ENCODE results near the gene HIVEP3.

HIVEP3 gene

DNA sequence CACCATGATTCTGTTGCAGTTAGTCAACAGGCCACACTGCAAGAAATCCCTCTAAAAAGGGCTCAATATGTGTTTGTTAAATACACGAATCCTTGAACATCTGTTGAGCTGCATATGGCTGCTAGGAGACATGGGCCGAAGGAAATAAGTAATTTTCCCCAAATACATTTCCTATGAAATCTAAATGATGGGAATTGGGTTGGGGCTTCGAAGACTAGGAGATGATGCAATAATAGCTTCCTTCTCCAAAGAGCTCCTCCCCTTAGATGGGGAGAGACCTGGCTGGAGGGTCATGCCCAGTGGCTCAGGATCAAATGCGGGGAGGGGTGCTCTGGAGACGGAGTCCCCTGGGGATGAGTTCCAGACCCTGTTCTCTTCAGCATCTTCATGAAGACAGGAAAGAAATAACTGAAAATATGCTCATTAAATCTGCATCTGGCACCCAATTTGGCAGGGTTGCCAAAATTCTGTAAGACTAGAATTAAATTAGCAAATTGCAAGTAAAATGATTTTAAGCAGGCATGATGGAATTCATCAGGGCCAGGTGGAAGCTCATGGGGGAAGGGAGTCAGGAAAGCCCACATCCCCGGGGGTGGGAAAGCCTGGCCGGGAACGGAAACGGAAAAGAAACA, 269.2 kb downstream of the HIVEP3 start:
- Histone ChIP-seq H3K9ac (ENCODE audit: low read depth, low read length, poor library complexity, severe bottlenecking) (no peak overlapping the region), H3K4me3 (ENCODE audit: low read length, poor library complexity, severe bottlenecking) (no peak overlapping the region), H3K4me2 (ENCODE audit: low read depth, low read length, poor library complexity, severe bottlenecking) (no peak overlapping the region), H3K9me2 (replicated peaks; ENCODE audit: low read depth, low read length) (no peaks in the 10 kb centered on the region), H3K4me1 (ENCODE audit: insufficient read depth, low read length, poor library complexity, severe bottlenecking) (peaks cover 21% of the 10 kb centered on the region), H2AFZ (ENCODE audit: low read length) (no peak overlapping the region), H3F3A (ENCODE audit: low read depth) (no peaks in the 10 kb centered on the region), H3K79me2 (ENCODE audit: insufficient read depth, low read length) (no peaks in the 10 kb centered on the region), H3K27me3 (ENCODE audit: insufficient read depth, low read length, poor library complexity, severe bottlenecking) (no peaks in the 10 kb centered on the region), H4K20me1 (ENCODE audit: insufficient read depth, low read length, poor library complexity, severe bottlenecking) (no peaks in the 10 kb centered on the region), H3K9me3 (ENCODE audit: insufficient read depth, low read depth, low read length) (no peaks in the 10 kb centered on the region), H3K36me3 (ENCODE audit: insufficient read depth, low read length) (no peaks in the 10 kb centered on the region)
- TF ChIP-seq EZH2phosphoT487 (IDR thresholded peaks at IDR 0.05; ENCODE audit: borderline replicate concordance), result no peak
- TF ChIP-seq, protein P1, sequence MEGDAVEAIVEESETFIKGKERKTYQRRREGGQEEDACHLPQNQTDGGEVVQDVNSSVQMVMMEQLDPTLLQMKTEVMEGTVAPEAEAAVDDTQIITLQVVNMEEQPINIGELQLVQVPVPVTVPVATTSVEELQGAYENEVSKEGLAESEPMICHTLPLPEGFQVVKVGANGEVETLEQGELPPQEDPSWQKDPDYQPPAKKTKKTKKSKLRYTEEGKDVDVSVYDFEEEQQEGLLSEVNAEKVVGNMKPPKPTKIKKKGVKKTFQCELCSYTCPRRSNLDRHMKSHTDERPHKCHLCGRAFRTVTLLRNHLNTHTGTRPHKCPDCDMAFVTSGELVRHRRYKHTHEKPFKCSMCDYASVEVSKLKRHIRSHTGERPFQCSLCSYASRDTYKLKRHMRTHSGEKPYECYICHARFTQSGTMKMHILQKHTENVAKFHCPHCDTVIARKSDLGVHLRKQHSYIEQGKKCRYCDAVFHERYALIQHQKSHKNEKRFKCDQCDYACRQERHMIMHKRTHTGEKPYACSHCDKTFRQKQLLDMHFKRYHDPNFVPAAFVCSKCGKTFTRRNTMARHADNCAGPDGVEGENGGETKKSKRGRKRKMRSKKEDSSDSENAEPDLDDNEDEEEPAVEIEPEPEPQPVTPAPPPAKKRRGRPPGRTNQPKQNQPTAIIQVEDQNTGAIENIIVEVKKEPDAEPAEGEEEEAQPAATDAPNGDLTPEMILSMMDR (conservative IDR thresholded peaks at IDR 0.05; ENCODE audit: low read length), result no peak

DNA sequence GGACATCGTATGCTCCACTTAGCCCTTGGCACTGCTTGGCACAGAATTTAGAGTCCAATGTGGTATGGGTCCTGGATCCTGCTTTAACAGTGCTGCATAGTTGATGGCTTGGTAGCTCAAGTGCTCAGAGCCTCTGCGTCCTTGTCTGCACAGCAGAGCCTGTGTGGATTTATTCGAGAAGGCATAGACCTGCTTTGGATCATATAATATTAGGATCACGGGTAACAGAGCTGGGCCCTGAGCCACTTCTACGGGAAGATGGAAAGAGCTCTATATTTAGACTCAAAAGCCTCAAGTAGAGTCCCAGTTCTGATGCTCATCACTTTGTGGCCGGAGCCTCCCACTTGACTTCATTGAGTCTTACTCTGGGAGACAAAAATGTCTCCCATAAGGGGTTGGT, 269.9 kb downstream of the HIVEP3 start:
- Histone ChIP-seq H3K36me3 (ENCODE audit: insufficient read depth, low read length) (no peaks in the 10 kb centered on the region), H3F3A (ENCODE audit: low read depth) (no peaks in the 10 kb centered on the region), H2AFZ (ENCODE audit: low read length) (no peak overlapping the region), H3K9ac (ENCODE audit: low read depth, low read length, poor library complexity, severe bottlenecking) (no peak overlapping the region), H3K27me3 (ENCODE audit: insufficient read depth, low read length, poor library complexity, severe bottlenecking) (no peaks in the 10 kb centered on the region), H4K20me1 (ENCODE audit: insufficient read depth, low read length, poor library complexity, severe bottlenecking) (no peaks in the 10 kb centered on the region), H3K4me3 (ENCODE audit: low read length, poor library complexity, severe bottlenecking) (no peak overlapping the region), H3K9me3 (ENCODE audit: insufficient read depth, low read depth, low read length) (no peaks in the 10 kb centered on the region), H3K4me2 (ENCODE audit: low read depth, low read length, poor library complexity, severe bottlenecking) (no peak overlapping the region), H3K79me2 (ENCODE audit: insufficient read depth, low read length) (no peaks in the 10 kb centered on the region), H3K4me1 (ENCODE audit: insufficient read depth, low read length, poor library complexity, severe bottlenecking) (peaks cover 21% of the 10 kb centered on the region), H3K9me2 (replicated peaks; ENCODE audit: low read depth, low read length) (no peaks in the 10 kb centered on the region)
- TF ChIP-seq, protein P1 (conservative IDR thresholded peaks at IDR 0.05; ENCODE audit: low read length), result no peak
- no peak for TF ChIP-seq EZH2phosphoT487 (IDR thresholded peaks at IDR 0.05; ENCODE audit: borderline replicate concordance)

DNA sequence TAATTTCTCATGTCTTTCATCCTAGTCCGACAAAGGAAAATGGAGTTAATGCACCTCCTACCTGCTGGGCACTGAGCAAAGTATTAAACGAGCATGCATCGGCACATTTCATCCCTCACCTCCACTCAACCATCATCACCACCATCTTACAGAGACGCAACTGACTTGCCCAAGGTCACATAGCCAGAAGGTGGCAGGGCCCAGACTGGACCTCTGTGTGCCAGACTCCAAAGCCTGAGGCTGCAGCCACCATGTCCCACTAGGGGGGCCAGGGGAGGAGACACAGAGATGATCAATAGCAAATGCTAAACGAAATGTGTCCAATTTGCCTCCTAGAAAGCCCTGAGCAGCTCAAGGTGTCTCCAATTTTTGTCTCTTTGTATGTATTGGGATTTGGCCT, 270.5 kb downstream of the HIVEP3 start:
- TF ChIP-seq, protein P1 (conservative IDR thresholded peaks at IDR 0.05; ENCODE audit: low read length), result no peak
- no peak for TF ChIP-seq EZH2phosphoT487 (IDR thresholded peaks at IDR 0.05; ENCODE audit: borderline replicate concordance)
- no peak overlapping the region for H3K4me3 ChIP-seq (ENCODE audit: low read length, poor library complexity, severe bottlenecking)
- H4K20me1 ChIP-seq (ENCODE audit: insufficient read depth, low read length, poor library complexity, severe bottlenecking), result no peaks in the 10 kb centered on the region
- H3F3A ChIP-seq (ENCODE audit: low read depth), result no peaks in the 10 kb centered on the region
- no peaks in the 10 kb centered on the region for H3K27me3 ChIP-seq (ENCODE audit: insufficient read depth, low read length, poor library complexity, severe bottlenecking)
- no peak overlapping the region for H3K4me2 ChIP-seq (ENCODE audit: low read depth, low read length, poor library complexity, severe bottlenecking)
- no peaks in the 10 kb centered on the region for H3K9me3 ChIP-seq (ENCODE audit: insufficient read depth, low read depth, low read length)
- no peaks in the 10 kb centered on the region for H3K79me2 ChIP-seq (ENCODE audit: insufficient read depth, low read length)
- peaks cover 16% of the 10 kb centered on the region for H3K4me1 ChIP-seq (ENCODE audit: insufficient read depth, low read length, poor library complexity, severe bottlenecking)
- no peak overlapping the region for H2AFZ ChIP-seq (ENCODE audit: low read length)
- H3K36me3 ChIP-seq (ENCODE audit: insufficient read depth, low read length), result no peaks in the 10 kb centered on the region
- no peak overlapping the region for H3K9ac ChIP-seq (ENCODE audit: low read depth, low read length, poor library complexity, severe bottlenecking)
- H3K9me2 ChIP-seq (replicated peaks; ENCODE audit: low read depth, low read length), result no peaks in the 10 kb centered on the region

All from Loucy (cell line).